K562 (cell line): Measurements from ENCODE around the gene EGR4. TPM values are rescaled to one million over a fixed set of nuclear protein-coding genes. Genes with fewer than 3 reads are reported as not detected.

ENCODE experiments used
- ATAC-seq: fragments of 200-7000 bp; cut with Tn5 transposase; 3 replicates; pipeline ENCODE4 v1.9.1; 2020; ENCODE audit warnings: moderate library complexity
- BruUV-seq: library from RNA; stranded (reverse); fragments of 400-500 nt; replicated peaks from 2 replicates; lab custom pipeline; 2021; lab: Mats Ljungman, UMichigan
- CTCF ChIA-PET: fragments of 300-600 bp; formaldehyde crosslinking; extraction: SDS; loops from one replicate; lab custom pipeline; 2021; ENCODE audit warnings: low intra/inter-chr PET ratio; lab: Yijun Ruan, JAX
- POLR2A ChIA-PET: fragments of 300-600, 350-650 bp; sonication (Branson Sonifier 250); formaldehyde crosslinking; extraction: SDS; loops from one replicate; lab custom pipeline; 2021; ENCODE audit warnings: antibody characterized with exemption, inconsistent platforms; lab: Yijun Ruan, JAX
- DNase-seq, 4 experiments: peaks; one replicate each; pipeline versions ENCODE4 v3.0.0 to v3.0.0-alpha.2; 2011 to 2018; ENCODE audit warnings: low spot score in 3 of 4, mixed read lengths in 3 of 4; ENCODE audit errors: extremely low read depth in 1 of 4
- FAIRE-seq: peaks from 2 replicates; lab custom pipeline; 2011; peaks lifted over from hg19 to GRCh38; lab: Jason Lieb, UNC
- H2AFZ ChIP-seq: 2 replicates; pipeline ENCODE4 v1.6.0; 2011; ENCODE audit warnings: low read depth, low read length, control low read depth, inconsistent platforms
- H3K27ac ChIP-seq: fragments of 200-600 bp; 3 replicates; pipeline ENCODE4 v1.8.0; 2011; ENCODE audit warnings: low read depth, mild to moderate bottlenecking, control low read depth, inconsistent platforms, low read length, moderate library complexity, mixed read lengths; ENCODE audit errors: extremely low read depth
- H3K27me3 ChIP-seq, 2 experiments: fragments of 300-600 bp in 1 of 2; 2 replicates in 1 of 2; 3 replicates in 1 of 2; pipeline versions ENCODE4 v1.6.0 to v1.8.0; 2011; ENCODE audit warnings: inconsistent platforms in 2 of 2, low read length in 2 of 2, mild to moderate bottlenecking in 1 of 2, mixed read lengths in 1 of 2, moderate library complexity in 1 of 2; ENCODE audit not compliant: control insufficient read depth in 2 of 2, insufficient read depth in 2 of 2
- H3K36me3 ChIP-seq: fragments of 300-600 bp; 3 replicates; pipeline ENCODE4 v1.8.0; 2011; ENCODE audit warnings: mild to moderate bottlenecking, low read length, inconsistent platforms; ENCODE audit not compliant: control insufficient read depth, insufficient read depth
- H3K4me1 ChIP-seq, 2 experiments: fragments of 200-600 bp in 1 of 2; replicated peaks in 1 of 2; 2 replicates in 1 of 2; 3 replicates in 1 of 2; pipeline versions ENCODE4 v1.5.1 to v1.8.0; 2011; ENCODE audit warnings: inconsistent platforms in 2 of 2, low read length in 2 of 2, mild to moderate bottlenecking in 1 of 2, mixed read lengths in 1 of 2, moderate library complexity in 1 of 2; ENCODE audit not compliant: control insufficient read depth in 2 of 2, insufficient read depth in 2 of 2
- H3K4me2 ChIP-seq: 2 replicates; pipeline ENCODE4 v1.6.1; 2011; ENCODE audit warnings: low read length, control low read depth, inconsistent platforms, mixed read lengths; ENCODE audit not compliant: insufficient read depth
- H3K4me3 ChIP-seq: fragments of 200-600 bp; sonication (generic), shearing (Covaris generic); 2 replicates; pipeline ENCODE4 v1.5.1; 2016; ENCODE audit warnings: control low read depth, inconsistent platforms
- H3K79me2 ChIP-seq: fragments of 200-600 bp; 3 replicates; pipeline ENCODE4 v1.8.0; 2011; ENCODE audit warnings: low read length, inconsistent platforms; ENCODE audit not compliant: control insufficient read depth, insufficient read depth
- H3K9ac ChIP-seq, 2 experiments: 2 replicates each; pipeline versions ENCODE4 v1.6.0 to v1.6.1; 2011; ENCODE audit warnings: low read depth in 2 of 2, low read length in 2 of 2, control low read depth in 1 of 2, inconsistent platforms in 1 of 2, mild to moderate bottlenecking in 1 of 2, mixed read lengths in 1 of 2; ENCODE audit not compliant: insufficient read depth in 1 of 2
- H3K9me1 ChIP-seq: one replicate; pipeline ENCODE4 v1.6.0; 2011; ENCODE audit warnings: inconsistent platforms, mild to moderate bottlenecking, low read length, moderate library complexity; ENCODE audit not compliant: control insufficient read depth, insufficient read depth
- H3K9me3 ChIP-seq: replicated peaks from 2 replicates; pipeline ENCODE4 v1.5.1; 2011; ENCODE audit warnings: low read depth, low read length, inconsistent platforms; ENCODE audit not compliant: control insufficient read depth, insufficient read depth
- H4K20me1 ChIP-seq: replicated peaks from 2 replicates; pipeline ENCODE4 v1.6.1; 2011; ENCODE audit warnings: low read length, inconsistent platforms, mixed read lengths; ENCODE audit not compliant: control insufficient read depth, insufficient read depth
- ARID1B ChIP-seq: fragments of 450-650 bp; IDR thresholded peaks from 2 replicates; pipeline ENCODE4 v1.6.1; 2016; ENCODE audit warnings: antibody characterized with exemption, mild to moderate bottlenecking, inconsistent platforms
- MCM7 ChIP-seq, 2 experiments: fragments of 450-650 bp; IDR thresholded peaks; 2 replicates each; pipeline ENCODE4 v1.6.1; 2016 to 2018
- MYBL2 ChIP-seq, 2 experiments: fragments of 450-650 bp in 1 of 2; sonication (generic) in 1 of 2; formaldehyde crosslinking in 1 of 2; IDR thresholded peaks; 2 replicates each; pipeline versions ENCODE4 v1.6.1 to v1.8.1; 2017 to 2022; ENCODE audit warnings: borderline replicate concordance in 1 of 2, inconsistent platforms in 1 of 2, low read depth in 1 of 2, mild to moderate bottlenecking in 1 of 2, missing genetic modification reagents in 1 of 2, moderate library complexity in 1 of 2
- POLR3A ChIP-seq: IDR thresholded peaks from 2 replicates; pipeline ENCODE4 v1.6.1; 2011; ENCODE audit warnings: borderline replicate concordance, mild to moderate bottlenecking, moderate library complexity; ENCODE audit not compliant: insufficient read length, insufficient read depth; ENCODE audit errors: extremely low read depth
- TCF7L2 ChIP-seq: fragments of 150-350 bp; IDR thresholded peaks from 2 replicates; pipeline ENCODE4 v1.6.1; 2016; ENCODE audit warnings: low read depth, mild to moderate bottlenecking, low read length, moderate library complexity
- ZBED1 ChIP-seq: IDR thresholded peaks from 2 replicates; pipeline ENCODE4 v1.6.1; 2014
- ZNF174 ChIP-seq: fragments of 250-450 bp; sonication (Bioruptor Pico); IDR thresholded peaks from 2 replicates; pipeline ENCODE4 v1.4.0; 2020; ENCODE audit warnings: mild to moderate bottlenecking
- WGBS: fragments of 100-300 bp; shearing (Covaris generic); methylation state at CpG from one replicate; pipeline ENCODE4 v1.1.6; 2016; ENCODE audit warnings: low coverage, mixed read lengths; ENCODE audit not compliant: insufficient coverage; ENCODE audit errors: missing lambda C conversion rate; 5-methylcytosine and 5-hydroxymethylcytosine counted together
- in situ Hi-C: fragments of 300-500 bp; cut with MboI; formaldehyde crosslinking; loops from 4 replicates; pipeline ENCODE4 v1.15.0; 2018; ENCODE audit warnings: inconsistent platforms, mixed read lengths
- intact Hi-C: fragments of 100-400 bp; cut with micrococcal nuclease; formaldehyde crosslinking; loops from 2 replicates; pipeline ENCODE4 v1.14.2; 2022
- polyA plus RNA-seq, 8 experiments: library from polyadenylated mRNA; depleted of rRNA in 4 of 8; stranded (reverse) in 5 of 8; unstranded in 3 of 8; fragments of >200 nt; fragmentation: Nextera tagmentation in 2 of 8; fragmentation: Illumina TruSeq in 1 of 8; extraction: Ambion mirVana in 2 of 8; extraction: Trizol in 1 of 8; gene quantifications; 2 replicates each; pipeline versions ENCODE4 v1.2.1 to v1.2.3, GENCODE V29; 2011 to 2014; ENCODE audit warnings: inconsistent platforms in 1 of 8, missing spikeins in 1 of 8
- total RNA-seq, 7 experiments: library from RNA; depleted of rRNA in 6 of 7; stranded (reverse); fragments of >200 nt in 6 of 7; fragmentation: Illumina TruSeq in 2 of 7; extraction: Trizol in 2 of 7; gene quantifications; 2 replicates each; pipeline versions ENCODE4 v1.2.1 to v1.2.3, GENCODE V29; 2011 to 2021; ENCODE audit warnings: low replicate concordance in 1 of 7
- TF ChIP-seq, protein P1 (sequence below), 2 experiments: fragments of 450-650 bp; IDR thresholded peaks; 2 replicates each; pipeline ENCODE4 v1.6.1; 2016; ENCODE audit warnings: mild to moderate bottlenecking in 2 of 2, borderline replicate concordance in 1 of 2, low read depth in 1 of 2, moderate library complexity in 1 of 2
- TF ChIP-seq, protein P2 (sequence below): fragments of 250-450 bp; sonication (Bioruptor Pico); IDR thresholded peaks from 2 replicates; pipeline ENCODE4 v1.5.0; 2021; ENCODE audit warnings: mild to moderate bottlenecking, moderate library complexity

Gene EGR4
- total and polyA plus RNA-seq, 9 of the 15 experiments (the other 6 are each of a cell fraction or from before 2014, with no cell fraction given), result not detected

GRCh38 chr2:73265298-73266060, 27.9 kb downstream of the EGR4 start:
- no peak overlapping the region; a peak in 1 of 4 replicates for H3K9ac ChIP-seq
- no peak overlapping the region for H3K27ac ChIP-seq
- DNase-seq (no peak), ATAC-seq (no peak), FAIRE-seq (no peak)
- H3K27me3 ChIP-seq, result peaks cover 0 to 4% of the 10 kb centered on the region in 2 experiments; a peak in 1 of 5 replicates
- intact Hi-C loops, result no loop called here
- POLR2A ChIA-PET, result interaction anchor here (0.6 to 1.1 kb wide), 3 partner anchors 8 to 306 kb away, joined by 3 read pairs; no protein-coding TSS in a partner anchor
- H3K4me2 ChIP-seq, result no peak overlapping the region
- no peaks in the 10 kb centered on the region for H3K9me3 ChIP-seq
- peaks cover 6% of the 10 kb centered on the region; the same call in 1 of the 3 replicates for H3K36me3 ChIP-seq
- H3K79me2 ChIP-seq, result no peaks in the 10 kb centered on the region
- H3K4me1 ChIP-seq, result peaks cover under 1 to 6% of the 10 kb centered on the region in 2 experiments; a peak in 2 of 5 replicates
- H3K9me1 ChIP-seq, result no peaks in the 10 kb centered on the region
- WGBS, result 55% methylated on average over 14 of the region's 28 CpGs
- in situ Hi-C loops, result no loop called here
- H4K20me1 ChIP-seq, result peaks cover 3% of the 10 kb centered on the region; the same call in 1 of the 2 replicates
- no peak overlapping the region for H3K4me3 ChIP-seq
- CTCF ChIA-PET, result no interaction called here
- no TSS peak for BruUV-seq
- no peak overlapping the region for H2AFZ ChIP-seq
- TF ChIP-seq ZBED1 (no peak), MCM7 (IDR thresholded peaks at IDR 0.05) (no peak), POLR3A (no peak), ZNF174 (CRISPR knock-in tag) (no peak), TCF7L2 (no peak), ARID1B (no peak), MYBL2 (IDR thresholded peaks at IDR 0.05; ENCODE audit: low read depth) (no peak), MYBL2 (CRISPR knock-in tag; IDR thresholded peaks at IDR 0.05; ENCODE audit: borderline replicate concordance) (no peak)
- TF ChIP-seq, protein P1, sequence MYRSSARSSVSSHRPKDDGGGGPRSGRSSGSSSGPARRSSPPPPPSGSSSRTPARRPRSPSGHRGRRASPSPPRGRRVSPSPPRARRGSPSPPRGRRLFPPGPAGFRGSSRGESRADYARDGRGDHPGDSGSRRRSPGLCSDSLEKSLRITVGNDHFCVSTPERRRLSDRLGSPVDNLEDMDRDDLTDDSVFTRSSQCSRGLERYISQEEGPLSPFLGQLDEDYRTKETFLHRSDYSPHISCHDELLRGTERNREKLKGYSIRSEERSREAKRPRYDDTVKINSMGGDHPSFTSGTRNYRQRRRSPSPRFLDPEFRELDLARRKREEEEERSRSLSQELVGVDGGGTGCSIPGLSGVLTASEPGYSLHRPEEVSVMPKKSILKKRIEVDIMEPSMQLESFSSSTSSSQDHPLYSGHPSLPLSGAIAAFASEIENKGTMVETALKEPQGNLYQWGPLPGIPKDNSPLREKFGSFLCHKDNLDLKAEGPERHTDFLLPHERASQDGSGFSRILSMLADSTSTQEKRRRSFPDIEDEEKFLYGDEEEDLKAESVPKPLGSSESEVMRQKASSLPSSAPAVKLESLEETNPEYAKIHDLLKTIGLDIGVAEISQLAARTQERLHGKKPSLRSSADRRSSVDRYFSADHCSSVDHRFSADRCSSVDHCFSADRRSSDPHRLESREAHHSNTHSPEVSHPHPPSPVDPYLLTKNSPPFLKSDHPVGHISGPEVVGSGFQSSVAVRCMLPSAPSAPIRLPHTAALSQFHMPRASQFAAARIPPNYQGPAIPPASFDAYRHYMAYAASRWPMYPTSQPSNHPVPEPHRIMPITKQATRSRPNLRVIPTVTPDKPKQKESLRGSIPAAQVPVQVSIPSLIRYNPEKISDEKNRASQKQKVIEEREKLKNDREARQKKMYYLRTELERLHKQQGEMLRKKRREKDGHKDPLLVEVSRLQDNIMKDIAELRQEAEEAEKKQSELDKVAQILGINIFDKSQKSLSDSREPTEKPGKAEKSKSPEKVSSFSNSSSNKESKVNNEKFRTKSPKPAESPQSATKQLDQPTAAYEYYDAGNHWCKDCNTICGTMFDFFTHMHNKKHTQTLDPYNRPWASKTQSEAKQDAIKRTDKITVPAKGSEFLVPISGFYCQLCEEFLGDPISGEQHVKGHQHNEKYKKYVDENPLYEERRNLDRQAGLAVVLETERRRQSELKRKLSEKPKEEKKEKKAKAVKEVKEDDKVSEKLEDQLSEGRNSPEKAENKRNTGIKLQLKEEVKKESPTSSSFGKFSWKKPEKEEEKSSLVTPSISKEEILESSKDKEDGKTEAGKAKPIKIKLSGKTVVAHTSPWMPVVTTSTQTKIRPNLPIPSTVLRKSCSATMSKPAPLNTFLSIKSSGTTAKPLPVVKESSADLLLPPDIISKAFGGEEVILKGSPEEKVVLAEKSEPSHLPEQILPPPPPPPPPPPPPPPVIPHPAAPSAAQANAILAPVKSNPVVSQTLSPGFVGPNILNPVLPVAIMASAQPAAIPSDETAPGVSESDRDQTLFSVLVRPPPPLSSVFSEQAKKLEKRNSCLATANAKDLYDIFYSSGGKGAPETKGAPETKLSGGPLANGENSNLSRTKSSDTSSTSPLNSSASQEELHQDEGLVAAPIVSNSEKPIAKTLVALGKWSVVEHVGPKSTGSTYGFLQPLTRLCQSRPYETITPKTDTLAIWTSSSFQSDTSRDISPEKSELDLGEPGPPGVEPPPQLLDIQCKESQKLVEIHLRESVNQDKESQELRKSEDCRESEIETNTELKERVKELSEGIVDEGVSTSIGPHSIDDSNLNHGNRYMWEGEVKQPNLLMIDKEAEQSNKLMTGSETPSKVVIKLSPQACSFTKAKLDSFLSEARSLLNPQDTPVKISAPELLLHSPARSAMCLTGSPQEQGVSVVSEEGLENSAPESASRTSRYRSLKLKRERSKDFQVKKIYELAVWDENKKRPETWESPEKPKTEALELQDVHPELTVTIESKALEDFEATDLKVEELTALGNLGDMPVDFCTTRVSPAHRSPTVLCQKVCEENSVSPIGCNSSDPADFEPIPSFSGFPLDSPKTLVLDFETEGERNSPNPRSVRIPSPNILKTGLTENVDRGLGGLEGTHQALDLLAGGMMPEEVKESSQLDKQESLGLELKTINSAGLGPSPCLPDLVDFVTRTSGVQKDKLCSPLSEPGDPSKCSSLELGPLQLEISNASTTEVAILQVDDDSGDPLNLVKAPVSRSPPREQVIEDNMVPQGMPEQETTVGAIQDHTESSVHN (IDR thresholded peaks at IDR 0.05; ENCODE audit: borderline replicate concordance in 1 of 2, low read depth in 1 of 2), result no peak
- TF ChIP-seq, protein P2, sequence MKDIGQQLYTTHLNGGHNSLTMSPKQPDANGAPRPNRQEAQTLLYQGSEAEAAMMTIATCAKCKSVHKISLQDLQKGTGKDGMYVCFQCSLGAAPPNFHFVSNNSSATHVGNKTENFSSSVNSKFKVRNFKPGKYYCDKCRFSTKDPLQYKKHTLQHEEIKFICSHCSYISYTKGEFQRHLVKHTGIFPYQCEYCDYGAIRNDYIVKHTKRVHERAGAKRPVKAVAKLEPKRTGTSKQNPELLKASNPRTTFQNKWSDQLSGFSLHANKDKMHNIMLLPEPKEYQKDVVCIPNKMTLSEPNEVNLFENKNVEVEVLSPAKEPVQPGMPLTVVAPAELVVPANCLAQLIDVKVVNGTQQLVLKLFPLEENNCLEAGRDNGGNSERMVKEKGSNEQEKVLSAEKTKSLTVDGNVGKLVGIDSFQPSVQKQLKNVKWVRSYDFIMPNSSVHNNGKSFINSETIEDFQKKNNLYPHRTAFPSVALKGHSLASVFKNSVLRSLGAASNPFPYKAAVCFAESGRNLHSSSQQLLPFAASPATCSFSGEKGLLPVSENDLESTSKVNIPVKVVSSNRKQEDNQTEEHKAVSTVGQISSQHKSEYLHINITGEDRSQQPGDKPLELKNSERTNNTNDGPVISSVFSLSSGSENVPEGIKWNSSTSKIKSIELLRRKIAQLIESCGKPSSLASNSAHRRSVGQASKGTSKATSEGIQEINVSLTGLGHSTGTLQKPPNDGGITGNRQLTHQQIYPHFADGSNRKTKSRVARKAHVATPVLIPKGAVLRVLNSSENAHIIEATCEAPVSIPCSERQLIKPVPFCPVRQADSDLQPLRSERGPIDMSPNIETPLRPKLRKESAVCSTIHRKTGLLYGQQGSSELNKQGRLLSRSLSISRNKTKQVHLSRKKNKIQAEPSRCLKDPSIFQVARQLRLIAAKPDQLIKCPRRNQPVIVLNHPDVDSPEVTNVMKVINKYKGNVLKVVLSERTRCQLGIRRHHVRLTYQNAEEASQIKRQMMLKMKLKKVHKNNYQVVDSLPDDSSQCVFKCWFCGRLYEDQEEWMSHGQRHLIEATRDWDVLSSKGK, result no peak
